NCI-H2196 treated with DMSO at 0.1 percent for 48 hours (cell line): ENCODE data around the gene ZEB2.

Source experiments
- DNase-seq: peaks from one replicate; lab custom pipeline; 2025; ENCODE audit not compliant: unreplicated experiment; lab: John Stamatoyannopoulos, UW

ZEB2 gene

DNA sequence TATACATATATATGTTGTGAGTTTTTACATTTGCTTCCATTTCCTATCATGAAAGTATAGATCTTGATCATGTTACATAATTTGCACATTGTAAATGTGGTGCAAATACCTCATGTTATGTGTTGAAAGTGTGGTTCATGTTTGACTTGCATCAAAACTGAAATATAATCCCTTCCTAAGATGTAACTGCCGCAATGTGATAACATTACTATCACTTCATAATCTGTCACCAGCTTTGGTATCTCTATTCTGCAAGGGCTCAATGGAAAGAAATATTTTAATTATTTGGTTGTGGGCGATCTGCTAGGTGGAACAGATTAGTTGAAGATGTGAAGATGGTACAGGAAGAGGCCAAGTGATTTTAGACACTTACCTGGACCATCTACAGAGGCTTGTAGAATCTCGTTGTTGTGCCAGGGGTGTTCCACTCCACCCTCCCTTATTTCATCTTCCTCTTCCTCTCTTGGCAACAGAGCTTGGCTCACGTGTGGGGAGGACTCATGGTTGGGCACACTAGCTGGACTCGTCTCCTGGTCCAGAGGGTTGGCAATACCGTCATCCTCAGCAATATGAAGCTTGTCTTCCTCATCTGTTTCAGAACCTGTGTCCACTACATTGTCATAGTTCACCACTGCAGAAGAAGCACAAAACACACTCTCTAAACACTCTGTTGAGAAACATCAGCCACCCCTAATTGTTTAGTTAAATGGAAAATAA is 90.4 kb downstream of the ZEB2 start:
- no peak for DNase-seq

DNA sequence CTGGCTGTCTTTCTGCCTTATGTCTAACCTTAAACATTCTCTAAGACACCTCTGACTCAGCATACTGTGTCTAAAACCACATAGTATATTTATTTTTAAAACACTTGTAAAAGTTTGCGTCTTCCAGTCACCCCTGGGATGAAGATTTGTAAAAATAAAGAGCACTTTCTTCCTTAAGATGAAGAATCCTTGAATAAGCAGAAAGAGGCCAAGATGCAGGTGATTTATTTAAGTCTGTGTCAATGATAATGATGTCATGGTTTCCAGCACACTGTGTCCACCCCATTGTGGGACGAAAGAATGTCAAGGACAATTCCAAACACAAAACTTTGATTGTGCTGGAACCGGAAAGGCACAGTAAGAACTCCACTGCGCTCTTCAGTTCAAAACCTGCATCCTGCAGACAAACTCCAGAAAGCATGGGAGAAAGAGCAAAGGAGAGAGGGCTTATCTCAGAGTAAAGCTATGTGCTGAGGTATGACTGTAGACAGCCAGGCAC is 92.9 kb downstream of the ZEB2 start:
- no peak for DNase-seq

GRCh38 chr2:144426355-144426754 is 93.6 kb downstream of the ZEB2 start:
- no peak for DNase-seq

- DNase-seq, result no peak
Observed at GRCh38 chr2:144424559-144425240, 95.2 kb downstream of the ZEB2 start.

DNA sequence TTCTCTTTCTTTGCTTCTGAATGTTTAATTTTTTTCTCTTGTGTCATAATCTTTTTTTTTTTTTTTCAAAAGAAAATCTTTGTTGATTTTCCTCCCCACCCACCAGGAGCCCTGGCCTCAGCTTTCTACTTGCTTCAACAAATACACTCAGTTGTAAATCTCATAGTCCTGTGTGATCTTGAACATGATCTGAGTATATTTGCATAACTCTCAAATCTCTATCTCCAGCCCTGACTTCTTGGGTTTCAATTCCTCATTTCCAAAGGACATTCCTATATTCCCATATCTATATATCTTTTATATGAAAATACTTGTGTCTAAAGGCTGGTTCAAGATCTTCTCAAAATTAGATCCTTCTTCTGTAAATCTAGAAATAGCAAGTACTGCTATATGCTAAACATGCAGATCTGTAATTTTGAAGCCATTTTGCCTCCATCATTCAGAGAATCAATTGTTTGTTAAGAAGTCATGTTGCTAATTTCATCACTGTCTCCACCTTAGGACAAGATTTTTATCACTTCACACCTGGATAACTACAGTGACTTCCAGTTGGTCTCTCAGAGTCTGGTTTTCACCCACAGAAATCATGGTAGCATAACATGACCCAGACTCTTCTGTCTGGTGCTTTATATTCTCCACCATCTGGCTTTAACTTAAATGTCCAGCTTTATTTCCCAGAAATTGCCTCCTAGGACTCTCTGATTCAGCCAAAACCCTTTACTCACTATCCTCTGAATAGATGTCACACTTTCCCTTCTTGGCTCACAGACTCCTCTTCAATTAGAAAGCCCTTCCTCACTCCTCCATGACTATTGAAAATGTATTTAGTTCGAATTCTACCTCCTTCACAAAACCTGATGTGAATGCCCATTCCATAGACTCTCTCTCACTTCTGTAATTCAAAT is 98.1 kb downstream of the ZEB2 start:
- no peak for DNase-seq

DNA sequence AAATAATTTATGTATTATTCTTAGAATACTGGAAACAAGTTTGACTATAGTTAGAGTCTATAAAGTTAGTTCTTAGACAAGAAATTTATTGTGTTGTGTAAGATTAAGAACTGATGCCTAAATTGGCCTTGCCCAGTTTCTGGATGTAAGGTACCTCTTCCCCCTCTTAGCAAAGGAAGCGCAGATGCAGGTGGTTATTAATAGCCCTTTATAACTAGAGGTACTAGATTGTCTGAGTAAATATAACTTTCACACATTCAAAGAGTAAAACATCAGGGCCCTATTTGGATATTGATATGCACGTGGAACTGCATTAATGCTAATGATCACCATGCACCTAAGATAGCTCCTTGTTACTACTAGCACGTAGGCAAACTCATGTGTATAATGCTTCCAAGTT is 100.7 kb downstream of the ZEB2 start:
- no peak for DNase-seq

- DNase-seq, result no peak
Observed at GRCh38 chr2:144415386-144415785, 104.5 kb downstream of the ZEB2 start.

GRCh38 chr2:144414324-144414845 is 105.5 kb downstream of the ZEB2 start:
- no peak for DNase-seq

DNA sequence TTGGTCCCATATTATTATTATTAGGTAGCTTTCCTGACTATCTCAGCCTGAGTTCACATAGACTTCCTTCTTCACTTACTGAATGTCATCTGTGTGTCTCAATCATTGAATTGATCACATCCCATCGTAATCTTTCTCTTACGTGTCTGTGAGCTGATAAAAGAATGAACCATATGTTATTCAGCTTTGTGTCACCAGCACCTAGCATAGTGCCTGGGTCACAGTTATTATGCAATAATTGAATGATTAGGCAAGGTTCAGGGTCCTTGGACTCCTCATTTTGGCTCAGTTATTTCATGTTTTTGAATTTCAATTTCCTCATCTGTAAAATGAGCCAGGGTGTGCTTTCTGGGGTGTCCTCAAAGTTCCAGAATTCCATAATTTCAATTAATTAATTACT is 107.2 kb downstream of the ZEB2 start:
- no peak for DNase-seq

DNA sequence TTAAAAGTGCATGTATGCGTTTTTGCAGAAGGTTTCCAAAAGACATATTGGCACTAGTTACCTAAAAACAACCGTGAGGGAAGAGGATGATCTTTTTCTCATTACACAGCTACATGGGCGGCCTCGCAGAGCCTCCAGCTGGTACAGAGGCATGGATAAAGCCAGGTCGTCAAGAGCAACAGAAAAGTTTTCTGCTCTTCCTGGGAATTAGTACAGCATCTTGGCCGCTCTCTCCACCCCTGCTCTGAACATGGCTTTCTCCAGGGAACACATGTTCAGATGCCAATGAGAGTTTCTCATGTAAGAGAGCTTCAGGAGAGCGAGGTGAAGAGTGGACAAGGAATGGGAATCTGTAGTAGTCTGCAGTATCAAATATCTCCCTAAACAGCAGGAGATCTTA is 108.4 kb downstream of the ZEB2 start:
- no peak for DNase-seq

DNA sequence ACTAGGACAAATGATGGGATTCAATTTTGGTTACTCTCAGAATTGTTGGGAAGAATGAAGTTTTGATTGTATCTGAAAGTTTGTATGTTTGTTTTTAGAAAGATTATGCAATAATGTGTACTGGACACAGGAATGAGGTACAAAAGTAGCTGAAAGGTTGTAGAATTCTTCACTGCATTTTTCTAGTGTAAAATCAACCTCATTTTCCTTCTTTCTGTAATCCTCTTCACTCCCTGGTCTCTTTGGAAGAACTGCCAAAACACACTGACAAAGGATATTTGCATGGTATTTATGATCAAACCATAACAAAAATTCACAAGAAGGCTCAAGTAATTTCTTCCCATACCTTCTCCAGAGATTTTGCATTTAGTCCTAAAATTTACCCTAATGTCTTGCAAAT is 110.7 kb downstream of the ZEB2 start:
- no peak for DNase-seq

DNA sequence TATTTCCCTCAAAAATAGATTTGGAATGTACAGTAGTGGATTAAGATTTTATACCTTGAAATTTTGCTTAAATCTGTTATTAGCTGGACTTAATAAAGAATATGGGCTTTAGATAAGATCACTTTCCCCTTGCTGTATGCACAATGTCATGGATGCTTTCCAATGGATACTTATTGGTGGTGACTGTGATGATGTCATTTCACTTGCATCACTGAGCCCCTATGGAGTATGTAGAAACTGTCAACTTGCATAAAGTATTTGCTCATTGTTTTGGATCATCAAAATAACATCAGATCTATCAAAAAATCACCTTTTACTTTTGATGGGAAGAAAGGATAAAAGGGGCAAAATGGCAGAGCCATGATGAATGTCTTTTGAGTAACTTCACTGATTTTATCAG is 112.7 kb downstream of the ZEB2 start:
- no peak for DNase-seq

DNA sequence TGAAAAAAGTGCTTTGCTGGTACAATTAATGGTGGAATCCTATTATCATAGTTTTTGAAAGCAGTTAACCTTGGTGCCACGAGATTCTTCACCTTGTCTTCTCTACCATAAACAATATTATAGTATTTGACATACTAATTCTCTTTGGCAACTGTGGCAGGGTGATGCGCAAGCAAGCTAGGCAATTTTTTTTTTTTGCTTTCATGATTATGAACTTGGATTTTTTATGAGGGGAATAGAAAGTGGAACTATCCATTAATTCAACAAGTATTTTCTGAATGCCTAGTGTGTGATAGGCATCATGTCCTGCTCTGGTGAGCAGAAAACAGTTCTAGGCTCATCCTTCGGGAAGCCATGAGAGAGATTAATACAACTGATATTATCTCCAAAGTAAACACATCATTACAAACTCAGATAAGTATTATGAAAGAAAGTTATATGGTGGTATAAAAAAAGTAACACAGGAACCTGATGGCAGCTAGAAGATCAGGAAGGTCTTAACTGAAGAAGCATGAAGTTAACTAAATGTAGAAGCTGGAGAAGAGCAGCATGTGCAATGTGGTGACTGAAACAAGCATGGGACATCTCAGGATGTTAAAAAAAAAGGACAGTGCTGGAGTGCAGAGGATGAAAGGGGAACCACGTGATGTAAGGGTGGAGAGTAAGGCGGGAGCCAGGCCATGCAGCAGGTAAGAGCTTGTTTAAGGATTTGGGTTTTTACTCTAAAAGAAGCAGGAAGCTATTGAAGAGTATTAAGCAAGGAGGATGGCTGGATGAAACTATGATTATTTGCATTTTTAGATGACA is 113.7 kb downstream of the ZEB2 start:
- no peak for DNase-seq

DNA sequence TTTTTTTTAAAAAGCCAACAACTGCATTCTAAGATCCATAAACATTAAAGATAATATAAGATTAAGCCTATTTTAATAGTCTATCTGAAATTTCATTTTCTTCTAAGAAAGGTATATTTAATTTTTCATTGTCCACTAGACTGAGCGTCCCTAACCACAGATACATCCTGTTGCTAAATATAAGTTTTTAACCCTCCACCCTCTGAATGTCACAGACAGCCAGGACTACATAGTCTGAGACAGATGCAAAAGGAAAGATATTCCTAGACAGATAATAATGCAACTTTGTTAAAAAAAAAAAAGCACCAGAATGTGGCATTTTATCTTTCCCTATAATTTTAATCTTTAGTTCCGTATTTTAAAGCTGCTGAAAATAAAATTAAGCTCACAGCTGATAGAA is 114.6 kb downstream of the ZEB2 start:
- no peak for DNase-seq

DNA sequence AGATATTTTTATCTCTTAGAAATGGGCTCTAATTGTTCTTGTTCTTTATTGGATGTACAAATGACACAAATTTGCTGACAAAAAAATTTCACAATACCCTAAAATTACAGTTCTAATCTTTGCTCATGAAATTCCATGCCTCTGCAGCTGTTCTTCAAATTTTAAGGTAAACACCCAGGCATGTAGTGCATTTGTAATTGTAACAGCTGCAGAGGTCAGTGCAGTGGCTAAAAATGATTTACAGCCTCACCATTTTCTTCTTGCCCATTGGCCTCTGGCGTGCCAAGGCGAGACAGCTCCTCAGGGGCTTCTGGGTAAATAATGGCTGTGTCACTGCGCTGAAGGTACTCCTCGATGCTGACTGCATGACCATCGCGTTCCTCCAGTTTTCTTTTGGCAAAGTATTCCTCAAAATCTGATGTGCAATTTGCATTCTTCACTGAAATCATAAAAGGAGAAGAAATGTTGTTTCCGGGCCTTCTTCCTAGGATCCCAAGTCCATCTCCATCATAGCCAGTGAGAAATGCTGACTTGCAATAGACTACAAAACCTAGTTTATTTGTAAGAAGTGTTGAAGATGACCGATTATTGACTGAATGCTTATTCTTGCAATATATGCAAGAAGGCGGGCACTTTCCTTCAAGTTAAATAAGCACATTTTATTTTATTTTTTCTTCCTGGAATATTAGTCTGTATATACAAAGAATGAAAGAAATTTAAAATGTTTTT is 115.2 kb downstream of the ZEB2 start:
- DNase-seq, result no peak

- no peak for DNase-seq
Observed at GRCh38 chr2:144403933-144404332, 116.0 kb downstream of the ZEB2 start.

GRCh38 chr2:144402251-144402650 is 117.7 kb downstream of the ZEB2 start:
- DNase-seq, result no peak

DNA sequence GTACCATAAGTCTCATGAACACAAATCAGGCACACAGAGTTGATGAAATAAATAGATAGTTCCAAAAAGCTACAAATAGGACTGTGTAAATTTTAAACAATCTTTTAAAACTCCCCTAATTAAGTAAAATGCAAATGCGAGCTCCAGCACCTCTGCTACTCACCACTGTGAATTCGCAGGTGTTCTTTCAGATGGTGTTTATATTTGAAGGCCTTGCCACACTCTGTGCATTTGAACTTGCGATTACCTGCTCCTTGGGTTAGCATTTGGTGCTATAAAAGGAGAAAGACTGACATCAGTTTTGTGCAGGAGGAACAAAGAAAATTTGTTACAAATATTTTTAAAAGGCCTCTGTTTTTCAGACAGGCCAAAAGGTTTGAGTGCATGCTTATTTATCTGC is 118.9 kb downstream of the ZEB2 start:
- DNase-seq, result no peak

GRCh38 chr2:144396318-144396717 is 123.6 kb downstream of the ZEB2 start:
- DNase-seq, result no peak

- DNase-seq, result no peak
Observed at GRCh38 chr2:144390424-144391020, 129.4 kb downstream of the ZEB2 start.
